Measurements from ENCODE around the gene CPLANE1.

DNA sequence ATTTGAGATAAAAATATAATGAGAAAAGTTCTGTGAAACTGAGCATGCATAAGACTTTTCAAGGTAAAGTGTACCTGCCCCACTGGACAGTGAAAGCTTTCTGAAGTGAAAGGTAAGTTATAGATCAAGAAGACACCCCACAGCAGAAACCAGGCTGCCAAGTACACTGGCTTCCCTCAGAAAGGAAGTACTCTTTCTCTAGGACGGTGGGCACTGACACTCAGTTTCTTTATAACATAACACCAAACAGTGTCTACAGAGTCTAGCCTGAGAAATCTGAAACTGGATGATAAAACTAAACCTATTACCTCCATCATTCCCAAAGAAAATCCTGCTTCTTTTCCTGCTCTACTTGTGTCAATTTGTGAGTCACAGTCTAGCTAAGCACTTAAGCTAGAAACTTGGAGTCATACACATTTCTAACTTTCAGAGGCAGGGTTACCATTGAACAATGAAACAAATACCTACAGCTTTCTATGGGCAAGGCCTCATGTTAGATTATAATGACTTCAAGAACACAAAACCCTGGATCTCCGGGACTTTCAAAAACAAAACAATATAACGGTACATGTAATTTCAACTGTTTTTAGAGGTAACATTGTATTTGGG lies 136.7 kb downstream of the CPLANE1 start:
- TF ChIP-seq, protein P1, sequence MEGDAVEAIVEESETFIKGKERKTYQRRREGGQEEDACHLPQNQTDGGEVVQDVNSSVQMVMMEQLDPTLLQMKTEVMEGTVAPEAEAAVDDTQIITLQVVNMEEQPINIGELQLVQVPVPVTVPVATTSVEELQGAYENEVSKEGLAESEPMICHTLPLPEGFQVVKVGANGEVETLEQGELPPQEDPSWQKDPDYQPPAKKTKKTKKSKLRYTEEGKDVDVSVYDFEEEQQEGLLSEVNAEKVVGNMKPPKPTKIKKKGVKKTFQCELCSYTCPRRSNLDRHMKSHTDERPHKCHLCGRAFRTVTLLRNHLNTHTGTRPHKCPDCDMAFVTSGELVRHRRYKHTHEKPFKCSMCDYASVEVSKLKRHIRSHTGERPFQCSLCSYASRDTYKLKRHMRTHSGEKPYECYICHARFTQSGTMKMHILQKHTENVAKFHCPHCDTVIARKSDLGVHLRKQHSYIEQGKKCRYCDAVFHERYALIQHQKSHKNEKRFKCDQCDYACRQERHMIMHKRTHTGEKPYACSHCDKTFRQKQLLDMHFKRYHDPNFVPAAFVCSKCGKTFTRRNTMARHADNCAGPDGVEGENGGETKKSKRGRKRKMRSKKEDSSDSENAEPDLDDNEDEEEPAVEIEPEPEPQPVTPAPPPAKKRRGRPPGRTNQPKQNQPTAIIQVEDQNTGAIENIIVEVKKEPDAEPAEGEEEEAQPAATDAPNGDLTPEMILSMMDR (conservative IDR thresholded peaks at IDR 0.05 in 1 of 2, IDR thresholded peaks at IDR 0.05 in 1 of 2; ENCODE audit: low read depth in 1 of 2, low read length in 2 of 2): no peak
- no peak for TF ChIP-seq EZH2 (IDR thresholded peaks at IDR 0.05; ENCODE audit: low read length, missing control alignments)

Measured in fibroblast of lung (primary cell).